Fibroblast of the aortic adventitia (primary cell): ENCODE results near the gene KRT72. TPM values are rescaled to one million over a fixed set of nuclear protein-coding genes. Genes with fewer than 3 reads are reported as not detected.
"Not testable (repeated sequence)": the region's sequence is repeated elsewhere in the genome, so short reads cannot be mapped to it uniquely, and the experiment has no call there.

ENCODE experiments used
- DNase-seq: peaks from one replicate; pipeline ENCODE4 v3.0.0-alpha.2; 2010; ENCODE audit warnings: low read depth
- H3K4me3 ChIP-seq: 2 replicates; pipeline ENCODE4 v1.5.1; 2011; ENCODE audit warnings: low read depth, mild to moderate bottlenecking, control low read depth, low read length, moderate library complexity
- total RNA-seq: library from RNA; depleted of rRNA; stranded (reverse); fragments of >200 nt; gene quantifications from 2 replicates; pipeline ENCODE4 v1.2.3, GENCODE V29; 2012; ENCODE audit warnings: low replicate concordance
- TF ChIP-seq, protein P1 (sequence below): IDR thresholded peaks from 2 replicates; pipeline ENCODE4 v1.5.1; 2011; ENCODE audit warnings: mild to moderate bottlenecking, low read length, control low read depth, inconsistent platforms; ENCODE audit not compliant: insufficient read depth

KRT72 gene
- total RNA-seq, 1 donor = not detected

DNA sequence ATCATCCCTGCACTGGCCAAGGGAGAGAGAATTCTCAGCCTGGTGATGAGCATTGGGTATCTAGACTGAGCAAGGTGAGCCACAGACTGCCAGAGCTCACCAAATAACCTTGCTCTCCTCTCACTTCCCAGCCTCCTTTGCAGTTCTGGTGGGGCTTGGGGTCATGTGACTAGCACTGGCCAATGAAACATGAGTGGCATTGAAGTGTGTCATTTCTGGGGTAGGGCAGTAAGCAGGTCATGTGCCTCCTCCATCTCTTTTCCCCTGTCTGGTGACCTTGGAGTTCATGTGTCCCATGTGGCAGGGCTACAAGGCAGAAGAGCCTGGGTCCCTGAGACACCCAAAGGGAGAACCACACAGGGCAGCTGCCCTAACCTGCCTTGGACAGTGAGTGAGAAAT, 3.6 kb upstream of the KRT72 start:
- no peak overlapping the region for H3K4me3 ChIP-seq
- no peak for DNase-seq
- TF ChIP-seq, protein P1, sequence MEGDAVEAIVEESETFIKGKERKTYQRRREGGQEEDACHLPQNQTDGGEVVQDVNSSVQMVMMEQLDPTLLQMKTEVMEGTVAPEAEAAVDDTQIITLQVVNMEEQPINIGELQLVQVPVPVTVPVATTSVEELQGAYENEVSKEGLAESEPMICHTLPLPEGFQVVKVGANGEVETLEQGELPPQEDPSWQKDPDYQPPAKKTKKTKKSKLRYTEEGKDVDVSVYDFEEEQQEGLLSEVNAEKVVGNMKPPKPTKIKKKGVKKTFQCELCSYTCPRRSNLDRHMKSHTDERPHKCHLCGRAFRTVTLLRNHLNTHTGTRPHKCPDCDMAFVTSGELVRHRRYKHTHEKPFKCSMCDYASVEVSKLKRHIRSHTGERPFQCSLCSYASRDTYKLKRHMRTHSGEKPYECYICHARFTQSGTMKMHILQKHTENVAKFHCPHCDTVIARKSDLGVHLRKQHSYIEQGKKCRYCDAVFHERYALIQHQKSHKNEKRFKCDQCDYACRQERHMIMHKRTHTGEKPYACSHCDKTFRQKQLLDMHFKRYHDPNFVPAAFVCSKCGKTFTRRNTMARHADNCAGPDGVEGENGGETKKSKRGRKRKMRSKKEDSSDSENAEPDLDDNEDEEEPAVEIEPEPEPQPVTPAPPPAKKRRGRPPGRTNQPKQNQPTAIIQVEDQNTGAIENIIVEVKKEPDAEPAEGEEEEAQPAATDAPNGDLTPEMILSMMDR = no peak

- TF ChIP-seq, protein P1 = no peak
- no peak for DNase-seq
- no peak overlapping the region for H3K4me3 ChIP-seq
Measured at GRCh38 chr12:52603314-52603713, 2.1 kb upstream of the KRT72 start.

DNA sequence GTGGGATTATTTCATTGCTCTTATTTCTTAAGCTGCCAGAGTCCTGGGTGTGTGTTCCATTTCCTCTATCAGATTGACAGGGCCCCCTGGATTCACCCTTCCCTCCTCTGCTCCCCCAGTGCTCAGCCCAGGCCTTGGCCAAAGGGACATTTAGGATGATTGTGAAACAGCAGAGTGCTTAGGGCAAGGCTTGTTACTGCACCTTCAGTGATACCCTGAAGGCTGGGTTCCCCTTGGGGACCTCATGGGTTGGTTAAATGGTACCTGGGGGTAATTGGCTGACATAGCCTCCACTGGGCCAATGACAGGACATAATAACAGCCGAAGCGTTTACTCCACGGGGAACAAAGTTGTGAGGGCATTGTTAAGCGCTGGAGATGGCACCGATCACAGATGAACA, 1.3 kb upstream of the KRT72 start:
- no peak overlapping the region for H3K4me3 ChIP-seq
- no peak for DNase-seq
- TF ChIP-seq, protein P1 = no peak

DNA sequence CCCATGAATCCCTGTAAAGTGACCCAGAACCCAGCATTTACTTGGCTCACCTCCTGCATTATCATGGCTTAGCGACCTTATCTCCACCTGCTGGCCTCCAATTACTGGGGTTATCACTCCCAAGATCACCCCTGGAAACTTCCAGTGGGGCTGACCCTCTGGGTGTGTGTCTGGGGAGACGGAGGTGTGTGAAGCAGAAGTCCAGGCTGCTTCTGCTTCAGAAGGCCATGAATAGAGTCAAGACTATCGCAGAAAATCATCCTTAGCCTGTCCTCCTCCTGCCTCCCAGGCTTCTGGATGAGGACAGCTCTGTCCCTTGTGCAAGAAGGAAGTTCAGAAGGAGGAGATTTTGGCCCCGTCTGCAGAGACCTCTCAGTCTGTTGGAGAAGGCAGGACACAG, 408 bp upstream of the KRT72 start:
- TF ChIP-seq, protein P1 = no peak
- DNase-seq = no peak

GRCh38 chr12:52600475-52600874, 788 bp downstream of the KRT72 start:
- TF ChIP-seq, protein P1 = no peak
- H3K4me3 ChIP-seq = no peak overlapping the region
- no peak for DNase-seq

More for the DNA sequence above, 408 bp upstream of the KRT72 start:
- no peak overlapping the region for H3K4me3 ChIP-seq

GRCh38 chr12:52600071-52600470, 1.2 kb downstream of the KRT72 start:
- no peak for DNase-seq
- TF ChIP-seq, protein P1 = no peak

GRCh38 chr12:52598966-52599365, 2.3 kb downstream of the KRT72 start:
- TF ChIP-seq, protein P1 = no peak
- DNase-seq = no peak
- no peak overlapping the region for H3K4me3 ChIP-seq

More at GRCh38 chr12:52600071-52600470, 1.2 kb downstream of the KRT72 start:
- H3K4me3 ChIP-seq = no peak overlapping the region

DNA sequence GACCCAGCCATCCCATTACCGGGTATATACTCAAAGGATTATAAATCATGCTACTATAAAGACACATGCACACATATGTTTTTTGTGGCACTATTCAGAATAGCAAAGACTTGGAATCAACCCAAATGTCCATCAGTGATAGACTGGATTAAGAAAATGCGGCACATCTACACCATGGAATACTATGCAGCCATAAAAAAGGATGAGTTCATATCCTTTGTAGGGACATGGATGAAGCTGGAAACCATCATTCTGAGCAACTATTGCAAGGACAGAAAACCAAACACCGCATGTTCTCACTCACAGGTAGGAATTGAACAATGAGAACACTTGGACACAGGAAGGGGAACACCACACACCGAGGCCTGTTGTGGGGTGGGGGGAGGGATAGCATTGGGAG, 7.0 kb downstream of the KRT72 start:
- H3K4me3 ChIP-seq, DNase-seq: not testable (repeated sequence)
